GM12892 (cell line): ENCODE results near the gene COL18A1.
"Not testable (repeated sequence)": the region's sequence is repeated elsewhere in the genome, so short reads cannot be mapped to it uniquely, and the experiment has no call there.

Experiments used
- DNase-seq: peaks from one replicate; pipeline ENCODE4 v3.0.0; 2011; ENCODE audit not compliant: insufficient read length
- FAIRE-seq: peaks from 2 replicates; lab custom pipeline; 2011; peaks lifted over from hg19 to GRCh38; lab: Jason Lieb, UNC
- POLR2A ChIP-seq: IDR thresholded peaks from 2 replicates; pipeline ENCODE4 v1.6.1; 2011; ENCODE audit warnings: low read depth, low read length, control low read depth
- POLR2AphosphoS5 ChIP-seq: IDR thresholded peaks from 2 replicates; pipeline ENCODE4 v1.6.1; 2011; ENCODE audit warnings: low read depth, low read length, control low read depth
- TAF1 ChIP-seq: IDR thresholded peaks from 2 replicates; pipeline ENCODE4 v1.6.1; 2011; ENCODE audit warnings: low read depth, mild to moderate bottlenecking, control low read depth, low read length, borderline replicate concordance

The COL18A1 gene

DNA sequence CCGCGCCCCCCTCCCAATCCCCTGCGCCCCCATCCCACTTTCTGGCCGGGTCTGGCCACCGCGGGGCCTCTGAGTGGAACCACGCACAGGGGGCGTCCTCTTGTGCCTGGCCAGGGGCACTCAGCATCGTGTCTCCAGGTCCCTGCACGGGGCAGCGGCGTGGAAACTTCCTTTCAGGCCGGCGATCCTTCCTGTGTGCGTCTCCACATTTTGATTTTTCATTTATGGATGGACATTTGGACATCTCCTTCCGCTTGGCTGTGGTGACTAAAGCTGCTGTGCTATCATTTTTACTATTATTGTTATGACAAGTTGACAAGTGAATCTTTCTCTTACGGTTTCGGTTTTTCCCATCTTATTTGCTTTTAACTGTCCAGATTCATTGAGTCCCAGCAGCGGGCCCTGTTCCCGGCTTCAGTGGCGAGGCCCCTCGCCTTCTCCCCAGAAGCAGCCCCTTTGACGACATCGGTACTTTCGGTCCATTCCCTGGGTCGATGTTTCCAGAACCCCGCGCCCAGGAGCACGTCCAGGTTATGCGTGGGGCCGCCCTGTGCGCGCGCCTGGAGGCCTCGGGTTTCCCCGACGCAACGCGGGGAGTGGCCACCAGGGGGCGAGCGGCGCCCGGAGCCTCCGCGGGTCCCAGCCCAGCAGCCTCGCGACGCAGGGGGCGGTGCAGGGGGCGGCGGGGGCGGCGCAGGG is 149.7 kb downstream of the COL18A1 start:
- DNase-seq: peak; percentile 81
- FAIRE-seq: peak; percentile 21
- no peak for TF ChIP-seq POLR2AphosphoS5
- peak; percentile 31; the same call in 1 of the 2 replicates for TF ChIP-seq TAF1

DNA sequence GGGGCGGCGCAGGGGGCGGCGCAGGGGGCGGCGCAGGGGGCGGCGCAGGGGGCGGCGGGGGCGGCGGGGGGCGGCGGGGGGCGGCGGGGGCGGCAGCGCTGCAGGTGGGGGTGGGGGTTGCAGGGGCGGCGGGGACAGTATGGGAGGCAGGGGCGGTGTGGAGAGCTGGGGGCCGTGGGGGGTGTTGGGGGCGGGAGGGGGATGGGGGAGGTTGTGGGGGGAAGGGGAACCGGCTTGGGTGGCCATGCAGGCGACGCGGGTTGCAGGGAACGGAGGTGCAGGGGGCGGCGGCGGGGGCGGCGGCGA is 150.2 kb downstream of the COL18A1 start:
- no peak for TF ChIP-seq POLR2A
- TF ChIP-seq POLR2AphosphoS5: no peak
- no peak for TF ChIP-seq TAF1
- no peak for FAIRE-seq
- DNase-seq: no peak

DNA sequence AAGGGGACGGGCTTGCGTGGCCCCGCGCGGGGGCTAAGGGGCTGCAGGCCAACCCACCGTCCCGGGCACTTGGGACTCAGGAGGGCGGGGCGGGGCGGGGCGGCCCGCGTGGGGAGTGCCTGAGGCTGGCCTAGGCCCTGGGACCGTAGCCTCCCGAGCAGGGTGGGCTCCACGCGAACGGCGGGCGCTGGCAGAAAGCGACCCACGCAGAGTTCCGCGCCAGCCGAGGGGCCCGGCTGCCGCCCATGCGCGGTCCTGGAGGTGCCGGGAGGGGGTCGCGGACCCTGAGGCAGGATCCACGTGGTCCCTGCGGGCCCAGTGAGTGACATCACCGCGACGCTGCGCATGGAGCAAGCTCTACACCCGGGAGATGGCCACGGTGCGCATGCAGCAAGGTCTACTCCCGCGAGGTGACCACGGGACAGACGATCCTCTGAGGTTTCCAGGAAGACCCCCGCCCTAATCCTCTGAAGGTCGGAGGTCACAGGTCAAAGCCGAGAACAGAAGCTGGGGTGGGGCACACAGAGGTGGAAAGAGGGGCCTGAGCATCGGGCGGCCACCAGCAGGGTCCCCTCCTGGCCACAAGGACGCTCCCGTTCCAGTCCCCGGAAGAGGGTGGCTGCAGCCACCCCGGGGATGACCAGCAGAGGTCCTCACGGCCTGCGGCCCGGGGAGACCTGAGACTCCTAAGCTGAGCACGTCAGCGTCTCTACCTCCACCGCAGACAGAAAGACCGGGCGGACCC is 150.8 kb downstream of the COL18A1 start:
- no peak for TF ChIP-seq POLR2A
- no peak for TF ChIP-seq POLR2AphosphoS5
- no peak for TF ChIP-seq TAF1
- FAIRE-seq: peak; percentile 85
- peak; percentile 94 for DNase-seq

DNA sequence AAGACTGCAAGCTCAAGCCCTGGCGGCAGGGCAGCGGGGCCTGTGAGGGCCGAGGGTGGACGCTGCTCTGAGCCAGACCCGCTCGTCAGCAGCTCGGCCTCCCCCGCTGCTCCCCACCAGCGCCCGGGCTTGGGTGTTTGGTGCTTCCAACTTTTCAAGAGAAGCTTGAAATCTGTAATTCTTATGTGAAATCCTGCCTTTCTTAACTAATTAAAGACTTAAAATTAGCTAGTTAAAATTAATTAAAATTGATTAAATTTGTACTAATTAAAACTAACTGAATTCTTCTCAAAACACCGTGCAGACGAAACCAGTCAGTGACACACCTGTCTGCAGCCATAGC is 151.3 kb downstream of the COL18A1 start:
- no peak for FAIRE-seq
- TF ChIP-seq POLR2AphosphoS5 (no peak), TAF1 (no peak), POLR2A (no peak)
- DNase-seq: no peak

DNA sequence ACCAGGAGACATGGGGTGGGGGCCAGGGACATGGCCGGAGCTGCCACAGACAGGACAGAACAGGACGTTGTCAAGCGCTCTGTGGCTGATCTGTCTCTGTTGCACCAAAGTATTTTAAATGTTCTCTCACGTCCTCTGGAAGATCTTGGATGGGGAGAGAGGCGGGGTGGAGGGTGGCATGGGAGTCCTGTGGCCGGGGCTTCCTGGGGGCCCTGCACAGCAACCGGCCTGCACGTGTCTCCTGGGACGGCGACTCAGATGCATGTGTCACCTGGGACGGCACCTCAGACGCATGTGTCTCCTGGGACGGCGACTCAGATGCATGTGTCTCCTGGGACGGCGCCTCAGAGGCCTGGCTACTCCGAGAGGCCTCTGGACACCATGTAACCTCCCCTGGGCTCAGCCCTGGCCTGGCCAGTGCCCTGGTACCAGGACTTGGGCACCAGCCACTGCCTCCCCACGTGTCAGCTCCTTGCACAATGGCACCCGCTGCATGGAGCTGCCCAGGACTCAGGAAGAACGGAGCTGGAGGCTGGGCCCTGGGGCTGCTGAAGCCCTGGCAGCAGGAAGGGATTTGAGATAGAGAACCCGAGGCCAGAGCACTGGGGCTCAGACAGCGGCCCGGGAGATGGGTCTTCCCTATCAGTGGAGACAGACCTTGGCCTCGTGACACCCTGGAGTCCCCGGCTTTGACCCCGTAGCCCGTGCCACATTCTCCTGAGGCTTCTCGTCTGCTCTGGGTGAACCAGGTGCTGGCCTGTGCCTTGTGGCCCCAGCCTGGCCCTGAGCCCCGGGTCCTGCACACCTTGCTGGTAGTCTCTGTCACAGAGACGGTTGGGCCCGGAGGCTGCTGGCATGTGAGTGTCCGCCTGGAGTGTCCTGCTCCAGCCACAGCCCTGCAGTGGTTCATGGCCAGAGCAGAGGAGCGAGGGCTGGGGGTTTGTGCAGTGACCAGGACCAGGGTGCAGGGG is 152.0 kb downstream of the COL18A1 start:
- TF ChIP-seq TAF1 (no peak), POLR2AphosphoS5 (no peak)
- DNase-seq: peak; percentile 17
- no peak for FAIRE-seq

DNA sequence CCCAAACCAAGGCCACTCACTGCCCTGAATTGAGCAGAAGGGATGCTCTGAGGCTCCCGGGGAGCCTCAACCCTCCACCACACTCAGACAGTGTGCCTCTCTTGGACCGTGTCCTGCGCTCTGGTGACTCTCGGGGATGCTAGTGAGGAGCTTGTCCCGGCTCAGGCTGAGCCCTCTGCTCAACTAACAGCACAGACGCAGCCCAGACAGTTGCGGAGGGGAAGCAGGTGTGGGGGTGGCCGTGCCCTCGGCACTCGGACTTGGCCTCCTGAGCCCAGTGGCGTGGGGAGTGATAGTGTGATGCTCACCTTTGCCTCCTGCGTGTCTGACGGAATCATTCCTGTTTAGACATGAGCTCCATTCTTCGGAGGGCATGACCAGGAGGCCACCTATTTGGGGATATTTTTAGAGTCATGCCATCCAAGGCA is 152.7 kb downstream of the COL18A1 start:
- TF ChIP-seq TAF1 (no peak), POLR2A (no peak), POLR2AphosphoS5 (no peak)
- no peak for FAIRE-seq

DNA sequence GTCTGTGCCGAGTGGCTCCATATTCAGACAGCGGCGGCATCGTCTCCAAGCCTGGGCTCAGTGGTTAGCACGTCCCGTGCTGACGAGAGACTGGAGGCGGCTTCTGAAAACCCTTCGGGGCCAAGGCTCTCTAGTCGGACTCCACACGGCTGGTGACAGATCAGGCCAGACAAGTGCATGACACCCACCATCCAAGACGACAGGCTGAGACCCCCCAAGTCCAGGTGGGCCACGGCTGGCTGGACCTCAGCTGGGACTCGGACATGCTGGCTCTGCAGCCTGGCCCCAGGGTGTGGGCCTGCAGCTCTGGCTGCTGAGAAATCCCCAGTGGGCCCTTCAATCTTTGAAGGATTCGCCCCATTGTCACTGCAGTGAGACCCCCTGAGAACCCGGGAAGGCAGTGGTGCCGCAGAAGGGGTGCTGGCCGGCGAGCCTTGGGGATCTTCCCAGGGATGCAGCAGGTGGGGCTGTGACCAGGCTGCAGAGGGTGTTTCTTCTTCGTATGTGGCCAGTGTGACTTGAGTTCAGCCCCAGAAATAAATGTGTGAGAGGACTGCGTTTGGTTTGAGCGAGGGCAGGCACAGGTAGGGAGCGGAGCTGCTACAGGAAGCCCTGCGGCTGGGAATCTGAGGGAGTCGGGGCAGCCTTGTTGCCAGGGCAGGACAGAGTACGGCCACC is 153.2 kb downstream of the COL18A1 start:
- no peak for DNase-seq
- no peak for FAIRE-seq
- TF ChIP-seq TAF1 (no peak), POLR2A (no peak), POLR2AphosphoS5 (no peak)

More for the DNA sequence above, 152.7 kb downstream of the COL18A1 start:
- no peak for DNase-seq

DNA sequence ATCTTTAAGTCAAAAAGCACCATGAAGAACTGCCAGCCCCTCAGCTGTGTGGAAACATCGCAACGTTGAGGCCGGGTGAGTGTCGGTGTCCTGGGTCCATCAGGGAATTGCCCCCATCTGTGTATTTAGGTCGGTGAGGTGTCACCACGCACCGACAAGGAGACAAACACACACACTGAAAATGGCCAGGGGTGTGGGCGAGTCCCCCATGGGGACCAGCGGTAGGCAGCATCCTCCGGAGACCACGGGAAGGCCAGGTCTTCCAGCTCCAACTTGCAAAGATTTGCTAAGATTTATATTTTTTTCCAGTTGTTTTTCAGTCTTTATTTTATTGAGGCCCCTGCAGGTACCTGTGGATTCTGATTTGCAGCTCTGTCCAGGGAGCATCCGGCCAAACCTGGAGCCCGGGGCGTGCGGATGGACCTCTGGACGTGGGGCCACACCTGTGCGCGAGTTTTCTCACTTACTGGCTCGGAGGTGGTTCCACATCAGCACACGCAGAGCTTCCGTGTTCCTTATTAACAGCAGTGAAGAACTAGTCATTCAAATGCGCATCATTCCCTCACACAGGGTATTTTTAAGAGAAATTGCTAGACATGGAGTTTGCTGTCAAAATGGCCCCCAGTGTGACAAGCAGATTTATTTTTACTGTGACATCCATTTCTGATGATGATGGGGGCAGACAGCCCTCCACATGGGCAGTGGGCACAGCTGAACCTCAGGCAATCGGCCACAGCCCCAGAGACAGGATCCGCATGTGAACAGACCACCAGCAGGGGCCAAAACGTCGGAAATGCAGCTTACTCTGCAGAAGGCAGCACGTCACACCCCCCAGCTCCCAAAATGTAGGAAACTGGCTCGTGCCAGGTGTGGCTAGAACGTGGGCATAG is 154.5 kb downstream of the COL18A1 start:
- FAIRE-seq: no peak
- no peak for TF ChIP-seq POLR2A
- no peak for TF ChIP-seq POLR2AphosphoS5
- TF ChIP-seq TAF1: no peak
- no peak for DNase-seq

DNA sequence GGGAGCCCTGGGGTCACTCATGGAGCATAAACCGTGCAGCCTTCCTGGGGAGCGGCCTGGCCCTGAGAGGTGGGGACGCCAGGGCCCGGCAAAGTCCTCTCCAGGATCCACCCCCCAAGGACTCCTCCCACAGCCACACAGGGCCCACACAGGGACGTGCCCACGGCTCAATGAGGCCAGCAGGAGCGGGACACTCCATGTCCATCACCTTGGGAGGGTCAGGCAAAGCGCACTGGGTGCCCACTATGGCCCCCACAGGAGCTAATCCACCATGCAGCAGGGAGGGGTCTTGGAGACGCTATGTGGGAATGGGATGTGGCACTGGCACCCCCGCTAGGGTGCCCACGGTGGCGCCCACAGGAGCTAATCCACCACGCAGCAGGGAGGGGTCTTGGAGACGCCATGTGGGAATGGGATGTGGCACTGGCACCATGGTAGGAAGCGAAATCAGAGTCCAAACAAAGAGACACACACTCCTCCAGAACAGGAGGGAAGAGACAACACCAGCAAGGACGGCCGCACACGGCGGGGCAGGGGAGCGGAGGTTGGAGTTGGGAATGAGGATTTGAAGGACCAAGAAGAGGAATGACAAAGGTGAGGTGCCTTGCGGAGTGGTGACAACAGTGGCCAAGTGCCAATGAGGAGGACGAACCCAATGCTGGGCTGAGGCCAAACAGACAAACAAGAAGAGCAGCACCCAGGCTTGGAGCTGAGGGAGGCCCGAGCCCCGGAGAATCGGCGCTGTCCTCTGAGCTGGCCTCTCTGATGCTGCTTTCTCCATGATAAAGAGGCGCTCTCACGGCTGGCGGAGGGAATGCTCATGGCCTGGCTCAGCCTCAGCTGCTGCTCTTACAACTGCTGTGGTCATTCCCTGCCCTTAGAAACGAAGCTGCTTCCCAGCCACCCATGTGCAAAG is 155.4 kb downstream of the COL18A1 start:
- TF ChIP-seq POLR2AphosphoS5 (no peak), TAF1 (no peak), POLR2A (no peak)
- no peak for DNase-seq
- FAIRE-seq: no peak

DNA sequence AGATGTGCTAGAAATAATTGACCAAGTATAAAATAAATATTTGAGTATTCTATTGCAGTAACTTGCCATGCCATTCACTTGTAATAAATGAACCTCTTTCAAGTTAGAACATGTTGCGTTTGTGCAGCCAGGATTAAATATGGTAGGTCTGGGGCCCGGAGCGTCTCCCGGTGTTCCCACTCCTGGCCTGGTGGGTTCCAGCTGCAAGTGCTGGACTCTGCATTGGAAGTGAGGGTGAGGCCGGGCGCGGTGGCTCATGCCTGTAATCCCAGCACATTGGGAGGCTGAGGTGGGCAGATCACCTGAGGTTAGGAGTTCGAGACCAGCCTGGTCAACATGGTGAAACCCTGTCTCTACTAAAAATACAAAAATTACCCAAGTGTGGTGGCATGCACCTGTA is 156.3 kb downstream of the COL18A1 start:
- FAIRE-seq, DNase-seq: not testable (repeated sequence)
